ENCODE results near the gene SULT1A1.
"Not testable (repeated sequence)": the region's sequence is repeated elsewhere in the genome, so short reads cannot be mapped to it uniquely, and the experiment has no call there.

SULT1A1 gene

GRCh38 chr16:28609631-28610594 lies at the start of gene SULT1A1:
Gene SULT1A1 (minus strand): TSS chr16:28610044. CDS start chr16:28608855, 1,189 bp downstream.
- DNase-seq (ENCODE audit: low spot score in 2 of 2), result no peak
- Histone ChIP-seq H3K27me3 (ENCODE audit: low read depth) (no peaks in the 10 kb centered on the region), H3K4me3 (no peak within 1 kb of the TSS), H3K36me3 (replicated peaks) (no peaks in the 10 kb centered on the region), H3K9me3 (no peaks in the 10 kb centered on the region), H3K4me1 (no peaks in the 10 kb centered on the region)
- in situ Hi-C loops (cut with MboI; ENCODE audit: low sequenced_read_pairs), result no loop called here

GRCh38 chr16:28639959-28640358 lies 30.1 kb upstream of the SULT1A1 start:
- H3K9me3 ChIP-seq; in situ Hi-C loops (cut with MboI; ENCODE audit: low sequenced_read_pairs); H3K27me3 ChIP-seq (ENCODE audit: low read depth); DNase-seq (ENCODE audit: low spot score in 2 of 2); H3K4me1 ChIP-seq; H3K36me3 ChIP-seq (replicated peaks); H3K4me3 ChIP-seq: not testable (repeated sequence)

- H3K4me1 ChIP-seq; DNase-seq (ENCODE audit: low spot score in 2 of 2); H3K4me3 ChIP-seq; in situ Hi-C loops (cut with MboI; ENCODE audit: low sequenced_read_pairs); H3K36me3 ChIP-seq (replicated peaks); H3K9me3 ChIP-seq; H3K27me3 ChIP-seq (ENCODE audit: low read depth): not testable (repeated sequence)
Observed at GRCh38 chr16:28638359-28638758, 28.5 kb upstream of the SULT1A1 start.

- H3K4me3 ChIP-seq; DNase-seq (ENCODE audit: low spot score in 2 of 2); H3K36me3 ChIP-seq (replicated peaks); in situ Hi-C loops (cut with MboI; ENCODE audit: low sequenced_read_pairs); H3K4me1 ChIP-seq; H3K27me3 ChIP-seq (ENCODE audit: low read depth); H3K9me3 ChIP-seq: not testable (repeated sequence)
Observed at GRCh38 chr16:28637765-28638164, 27.9 kb upstream of the SULT1A1 start, which contains the start of gene NPIPB8. Gene NPIPB8 (plus strand): TSS chr16:28638065. CDS start chr16:28638361, 296 bp downstream.

GRCh38 chr16:28636093-28636823 lies 26.4 kb upstream of the SULT1A1 start:
- H3K4me3 ChIP-seq; H3K9me3 ChIP-seq; DNase-seq (ENCODE audit: low spot score in 2 of 2); H3K4me1 ChIP-seq; H3K36me3 ChIP-seq (replicated peaks); H3K27me3 ChIP-seq (ENCODE audit: low read depth); in situ Hi-C loops (cut with MboI; ENCODE audit: low sequenced_read_pairs): not testable (repeated sequence)

- H3K27me3 ChIP-seq (ENCODE audit: low read depth); H3K9me3 ChIP-seq; H3K4me3 ChIP-seq; DNase-seq (ENCODE audit: low spot score in 2 of 2); in situ Hi-C loops (cut with MboI; ENCODE audit: low sequenced_read_pairs); H3K36me3 ChIP-seq (replicated peaks); H3K4me1 ChIP-seq: not testable (repeated sequence)
Observed at GRCh38 chr16:28630905-28631304, 21.1 kb upstream of the SULT1A1 start.

GRCh38 chr16:28623172-28623711 lies 13.4 kb upstream of the SULT1A1 start:
- in situ Hi-C loops (cut with MboI; ENCODE audit: low sequenced_read_pairs), result no loop called here
- Histone ChIP-seq H3K27me3 (ENCODE audit: low read depth) (no peaks in the 10 kb centered on the region), H3K9me3 (no peaks in the 10 kb centered on the region), H3K4me1 (peaks cover 7% of the 10 kb centered on the region), H3K36me3 (replicated peaks) (peaks cover 13% of the 10 kb centered on the region; the same call in 1 of the 2 replicates), H3K4me3 (peak overlapping the region; percentile 46)
- DNase-seq (ENCODE audit: low spot score in 2 of 2), result peak; percentile 70 to 81

- H3K27me3 ChIP-seq (ENCODE audit: low read depth); DNase-seq (ENCODE audit: low spot score in 2 of 2); in situ Hi-C loops (cut with MboI; ENCODE audit: low sequenced_read_pairs); H3K9me3 ChIP-seq: not testable (repeated sequence)
- Histone ChIP-seq H3K4me1 (peaks cover 11% of the 10 kb centered on the region), H3K4me3 (peak overlapping the region; percentile 46), H3K36me3 (replicated peaks) (peaks cover 15% of the 10 kb centered on the region; the same call in 1 of the 2 replicates)
Observed at GRCh38 chr16:28622532-28623171, 12.8 kb upstream of the SULT1A1 start.

- in situ Hi-C loops (cut with MboI; ENCODE audit: low sequenced_read_pairs), result no loop called here
- Histone ChIP-seq H3K4me1 (peaks cover 16% of the 10 kb centered on the region), H3K36me3 (replicated peaks) (peaks cover 18% of the 10 kb centered on the region; the same call in 1 of the 2 replicates), H3K27me3 (ENCODE audit: low read depth) (no peaks in the 10 kb centered on the region), H3K9me3 (no peaks in the 10 kb centered on the region), H3K4me3 (no peak overlapping the region; the same call in 1 of the 2 replicates)
- DNase-seq (ENCODE audit: low spot score in 2 of 2), result no peak
Observed at GRCh38 chr16:28621481-28622155, 11.8 kb upstream of the SULT1A1 start.

- DNase-seq (ENCODE audit: low spot score in 2 of 2); H3K9me3 ChIP-seq; H3K27me3 ChIP-seq (ENCODE audit: low read depth); H3K4me3 ChIP-seq; in situ Hi-C loops (cut with MboI; ENCODE audit: low sequenced_read_pairs): not testable (repeated sequence)
- H3K4me1 ChIP-seq, result peaks cover 16% of the 10 kb centered on the region
- H3K36me3 ChIP-seq (replicated peaks), result peaks cover 18% of the 10 kb centered on the region; the same call in 1 of the 2 replicates
Observed at GRCh38 chr16:28620316-28620715, 10.5 kb upstream of the SULT1A1 start.

- no peaks in the 10 kb centered on the region for H3K27me3 ChIP-seq (ENCODE audit: low read depth)
- H3K9me3 ChIP-seq, result no peaks in the 10 kb centered on the region
- peaks cover 16% of the 10 kb centered on the region for H3K4me1 ChIP-seq
- H3K4me3 ChIP-seq, result no peak overlapping the region
- DNase-seq (ENCODE audit: low spot score in 2 of 2), result peak; percentile 67 to 84
- in situ Hi-C loops (cut with MboI; ENCODE audit: low sequenced_read_pairs), result no loop called here
- H3K36me3 ChIP-seq (replicated peaks), result peaks cover 18% of the 10 kb centered on the region; the same call in 1 of the 2 replicates
Observed at GRCh38 chr16:28617874-28618273, 8.0 kb upstream of the SULT1A1 start.

- DNase-seq (ENCODE audit: low spot score in 2 of 2), result no peak
- no peaks in the 10 kb centered on the region for H3K27me3 ChIP-seq (ENCODE audit: low read depth)
- in situ Hi-C loops (cut with MboI; ENCODE audit: low sequenced_read_pairs), result no loop called here
- H3K4me1 ChIP-seq, result peaks cover 15% of the 10 kb centered on the region
- no peak overlapping the region for H3K4me3 ChIP-seq
- peaks cover 18% of the 10 kb centered on the region; the same call in 1 of the 2 replicates for H3K36me3 ChIP-seq (replicated peaks)
- H3K9me3 ChIP-seq, result no peaks in the 10 kb centered on the region
Observed at GRCh38 chr16:28616636-28617035, 6.8 kb upstream of the SULT1A1 start.

- H3K4me1 ChIP-seq, result peaks cover 12% of the 10 kb centered on the region
- in situ Hi-C loops (cut with MboI; ENCODE audit: low sequenced_read_pairs); H3K4me3 ChIP-seq; H3K27me3 ChIP-seq (ENCODE audit: low read depth); H3K9me3 ChIP-seq; DNase-seq (ENCODE audit: low spot score in 2 of 2): not testable (repeated sequence)
- peaks cover 18% of the 10 kb centered on the region; the same call in 1 of the 2 replicates for H3K36me3 ChIP-seq (replicated peaks)
Observed at GRCh38 chr16:28616224-28616577, 6.4 kb upstream of the SULT1A1 start.

Data from HAP-1 (cell line).